Stimulated activated CD4-positive, alpha-beta T cell treated with anti-CD3 and anti-CD28 coated beads, TNF-alpha, amount 100 ng/mL, for 24 hours (primary cell): Measurements from ENCODE around the gene STARD13.

Experiments
- DNase-seq, 3 experiments: peaks; one replicate each; pipeline ENCODE4 v3.0.0-alpha.2; 2020; ENCODE audit warnings: low read depth in 3 of 3

Gene STARD13, protein sequence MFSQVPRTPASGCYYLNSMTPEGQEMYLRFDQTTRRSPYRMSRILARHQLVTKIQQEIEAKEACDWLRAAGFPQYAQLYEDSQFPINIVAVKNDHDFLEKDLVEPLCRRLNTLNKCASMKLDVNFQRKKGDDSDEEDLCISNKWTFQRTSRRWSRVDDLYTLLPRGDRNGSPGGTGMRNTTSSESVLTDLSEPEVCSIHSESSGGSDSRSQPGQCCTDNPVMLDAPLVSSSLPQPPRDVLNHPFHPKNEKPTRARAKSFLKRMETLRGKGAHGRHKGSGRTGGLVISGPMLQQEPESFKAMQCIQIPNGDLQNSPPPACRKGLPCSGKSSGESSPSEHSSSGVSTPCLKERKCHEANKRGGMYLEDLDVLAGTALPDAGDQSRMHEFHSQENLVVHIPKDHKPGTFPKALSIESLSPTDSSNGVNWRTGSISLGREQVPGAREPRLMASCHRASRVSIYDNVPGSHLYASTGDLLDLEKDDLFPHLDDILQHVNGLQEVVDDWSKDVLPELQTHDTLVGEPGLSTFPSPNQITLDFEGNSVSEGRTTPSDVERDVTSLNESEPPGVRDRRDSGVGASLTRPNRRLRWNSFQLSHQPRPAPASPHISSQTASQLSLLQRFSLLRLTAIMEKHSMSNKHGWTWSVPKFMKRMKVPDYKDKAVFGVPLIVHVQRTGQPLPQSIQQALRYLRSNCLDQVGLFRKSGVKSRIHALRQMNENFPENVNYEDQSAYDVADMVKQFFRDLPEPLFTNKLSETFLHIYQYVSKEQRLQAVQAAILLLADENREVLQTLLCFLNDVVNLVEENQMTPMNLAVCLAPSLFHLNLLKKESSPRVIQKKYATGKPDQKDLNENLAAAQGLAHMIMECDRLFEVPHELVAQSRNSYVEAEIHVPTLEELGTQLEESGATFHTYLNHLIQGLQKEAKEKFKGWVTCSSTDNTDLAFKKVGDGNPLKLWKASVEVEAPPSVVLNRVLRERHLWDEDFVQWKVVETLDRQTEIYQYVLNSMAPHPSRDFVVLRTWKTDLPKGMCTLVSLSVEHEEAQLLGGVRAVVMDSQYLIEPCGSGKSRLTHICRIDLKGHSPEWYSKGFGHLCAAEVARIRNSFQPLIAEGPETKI

DNA sequence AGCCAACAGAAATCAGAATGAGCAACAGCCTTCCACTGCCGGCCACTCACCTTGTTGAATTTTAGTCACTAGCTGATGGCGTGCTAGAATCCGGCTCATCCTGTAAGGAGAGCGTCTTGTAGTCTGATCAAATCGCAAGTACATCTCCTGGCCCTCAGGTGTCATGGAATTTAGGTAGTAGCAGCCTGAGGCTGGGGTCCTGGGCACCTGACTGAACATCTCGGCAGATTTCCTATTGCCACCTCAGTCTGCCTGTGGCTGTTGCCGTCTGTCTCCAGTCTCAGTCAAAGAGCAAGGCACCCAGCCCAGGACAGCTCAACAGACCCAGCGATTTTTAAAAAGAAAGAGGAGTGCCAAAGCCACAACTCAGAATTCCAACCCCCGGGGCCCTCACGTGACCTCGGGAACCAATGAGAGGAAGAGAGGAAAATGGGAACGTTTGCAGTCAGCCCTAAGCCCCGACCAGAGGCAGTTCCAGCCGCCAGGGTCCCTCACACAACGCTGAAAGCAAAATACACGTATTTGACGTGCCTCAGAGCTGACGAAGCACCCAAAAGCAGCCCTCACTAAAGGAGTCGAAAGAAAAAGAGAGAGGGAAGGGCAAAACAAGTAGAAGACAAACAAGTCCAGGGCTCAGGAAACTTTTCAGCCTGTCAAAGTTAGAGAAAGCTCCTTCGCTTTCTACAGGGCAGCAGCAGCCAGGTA is at the start of gene STARD13:
Gene STARD13, minus strand, starts transcription at position 336 of the 705 bp plus-strand sequence. Its CDS starts 117 bp downstream, at position 219.
- peak in 1 of 3 experiments; percentile 9 for DNase-seq

DNA sequence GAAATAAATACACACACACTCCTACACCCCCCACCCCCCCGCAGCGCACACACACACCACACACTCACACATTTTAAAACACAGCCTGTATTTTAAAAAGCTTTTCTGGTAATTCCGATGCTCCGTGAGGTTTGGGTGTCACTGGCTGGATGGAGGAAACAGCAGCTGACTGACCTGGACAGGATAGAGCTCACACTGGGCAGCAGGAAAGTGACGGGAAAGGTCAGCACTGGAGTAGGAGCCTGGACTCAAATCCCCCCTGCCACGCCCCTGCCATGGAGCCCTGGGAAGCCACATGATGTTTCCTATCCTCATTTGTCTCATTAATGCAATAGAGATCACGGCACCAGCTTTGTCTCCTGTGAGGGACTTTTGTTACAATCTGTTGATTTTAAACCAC is 49.3 kb upstream of the STARD13 start:
- DNase-seq: no peak

GRCh38 chr13:33331962-33332361 is 46.4 kb upstream of the STARD13 start:
- DNase-seq: no peak

- no peak for DNase-seq
Measured at GRCh38 chr13:33330483-33330882, 44.9 kb upstream of the STARD13 start.

DNA sequence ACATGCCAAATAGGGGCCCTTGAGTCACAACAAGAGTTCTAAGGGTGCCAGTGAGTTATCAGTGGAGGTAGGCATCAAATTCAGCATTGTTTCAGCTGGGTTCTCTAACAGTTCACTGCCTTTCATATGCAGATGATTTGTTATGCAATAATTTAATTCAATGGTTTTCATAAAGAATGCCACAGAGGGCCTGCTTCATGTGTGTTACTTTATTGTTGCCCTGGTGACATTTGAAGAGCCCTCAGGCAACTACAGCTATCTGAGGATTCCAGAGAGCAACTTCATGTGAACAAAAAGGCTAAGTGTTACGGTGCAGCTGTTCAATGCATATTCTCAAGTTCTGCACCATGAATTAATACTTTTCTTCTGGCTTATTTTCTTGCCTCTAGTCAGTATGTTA is 43.1 kb upstream of the STARD13 start:
- no peak for DNase-seq

- no peak for DNase-seq
Measured at GRCh38 chr13:33326723-33327122, 41.2 kb upstream of the STARD13 start.

DNA sequence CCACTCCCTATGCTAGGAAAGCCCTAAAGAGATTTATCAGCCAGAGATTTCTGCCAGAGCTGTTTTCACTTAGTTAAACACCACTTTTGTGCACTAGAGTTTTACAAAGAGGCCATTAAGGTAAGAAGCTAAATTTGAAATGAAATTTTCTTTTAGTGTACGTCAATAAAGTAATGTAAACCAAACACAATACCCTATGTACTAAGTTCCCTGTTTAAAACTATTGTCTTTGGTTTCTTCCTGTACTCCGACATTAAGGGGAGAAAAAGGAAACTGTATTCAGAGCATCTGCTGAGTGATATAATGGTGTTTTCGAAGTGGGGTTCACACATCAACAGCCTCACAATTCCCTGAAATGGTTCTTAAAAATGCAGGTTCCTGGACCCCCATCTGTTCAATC is 40.7 kb upstream of the STARD13 start:
- DNase-seq: no peak

GRCh38 chr13:33323801-33324510 is 38.4 kb upstream of the STARD13 start:
- no peak for DNase-seq

DNA sequence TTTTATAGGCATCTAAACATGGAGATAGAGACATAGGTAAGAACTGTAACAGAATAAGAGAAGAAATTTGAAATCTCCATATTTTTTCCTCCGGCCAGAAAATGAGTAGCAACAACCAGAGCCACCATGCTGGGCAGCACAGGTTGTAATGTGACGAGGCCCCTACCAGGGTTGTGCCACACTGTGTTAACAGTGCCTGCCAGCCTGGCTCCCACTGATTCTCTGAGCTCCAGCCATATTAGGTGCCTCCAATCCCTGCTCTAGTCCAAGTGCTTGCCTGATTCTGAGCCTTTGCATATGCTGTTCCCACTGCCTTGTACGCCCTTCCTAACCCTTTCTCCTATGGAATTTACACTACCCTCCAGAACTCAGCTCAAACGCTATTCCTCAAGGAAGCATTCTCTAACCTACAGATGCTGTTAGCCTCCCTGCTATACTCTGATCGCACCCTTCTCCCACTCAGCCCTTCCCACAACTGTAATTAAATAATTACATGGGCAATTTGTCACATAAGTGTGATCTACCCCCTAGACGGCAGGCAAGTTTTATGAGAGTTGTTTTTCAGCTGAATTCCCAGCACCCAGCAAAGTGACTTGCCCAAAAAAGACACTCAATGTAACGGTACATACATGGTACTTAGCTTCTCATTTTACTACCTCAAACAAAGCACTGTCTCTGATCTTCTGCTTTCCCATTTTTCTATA is 37.6 kb upstream of the STARD13 start:
- DNase-seq: no peak

DNA sequence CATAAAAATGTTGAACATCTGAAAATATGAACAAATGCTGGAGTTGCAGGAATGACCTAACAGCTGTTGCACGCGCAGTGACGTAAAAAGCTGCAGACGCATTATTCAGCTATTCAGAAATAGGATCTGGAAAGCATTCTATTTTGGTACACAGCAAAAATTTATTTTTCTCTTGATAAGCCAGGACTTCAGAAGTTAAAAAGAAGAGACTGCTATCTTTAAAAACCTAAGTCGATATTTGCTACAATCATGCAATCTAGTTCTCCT is 36.9 kb upstream of the STARD13 start:
- no peak for DNase-seq

GRCh38 chr13:33321686-33322542 is 36.4 kb upstream of the STARD13 start:
- DNase-seq: no peak

DNA sequence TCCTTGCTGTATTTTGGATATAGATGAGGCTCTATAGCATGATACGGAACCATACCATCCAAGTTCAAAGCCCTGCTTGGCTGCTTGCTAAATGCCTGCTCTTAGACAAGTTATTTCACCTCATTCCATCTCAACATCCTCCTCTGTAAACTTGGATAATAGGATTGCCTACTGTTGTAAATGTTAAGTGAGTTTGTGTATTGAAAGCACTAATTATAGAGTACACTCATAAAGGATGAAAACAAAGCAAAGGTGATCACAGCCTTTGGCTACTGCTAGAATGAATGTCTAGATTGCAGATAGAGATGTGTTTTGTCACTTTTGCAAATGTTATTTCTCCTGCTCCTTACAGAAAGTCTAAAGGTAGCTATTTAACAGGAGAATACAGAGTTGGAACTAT is 34.3 kb upstream of the STARD13 start:
- DNase-seq: no peak

DNA sequence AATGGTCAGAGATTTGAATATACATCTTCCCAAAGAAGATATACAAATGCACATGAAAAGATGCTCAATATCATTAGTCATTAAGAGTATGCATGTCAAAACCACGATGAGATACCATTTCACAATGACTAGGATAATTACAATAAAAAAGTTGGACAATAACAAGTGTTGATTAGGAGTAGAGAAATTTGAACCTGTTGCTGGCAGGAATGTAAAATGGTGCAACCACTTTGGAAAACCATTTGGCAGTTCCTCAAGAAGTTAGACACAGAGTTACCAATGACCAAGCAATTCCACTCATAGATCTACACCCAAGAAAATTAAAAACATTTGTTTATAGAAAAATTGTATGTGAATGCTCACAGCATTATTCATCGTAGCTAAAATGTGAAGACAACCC is 33.2 kb upstream of the STARD13 start:
- DNase-seq: no peak

- no peak for DNase-seq
Measured at GRCh38 chr13:33318037-33318436, 32.5 kb upstream of the STARD13 start.

DNA sequence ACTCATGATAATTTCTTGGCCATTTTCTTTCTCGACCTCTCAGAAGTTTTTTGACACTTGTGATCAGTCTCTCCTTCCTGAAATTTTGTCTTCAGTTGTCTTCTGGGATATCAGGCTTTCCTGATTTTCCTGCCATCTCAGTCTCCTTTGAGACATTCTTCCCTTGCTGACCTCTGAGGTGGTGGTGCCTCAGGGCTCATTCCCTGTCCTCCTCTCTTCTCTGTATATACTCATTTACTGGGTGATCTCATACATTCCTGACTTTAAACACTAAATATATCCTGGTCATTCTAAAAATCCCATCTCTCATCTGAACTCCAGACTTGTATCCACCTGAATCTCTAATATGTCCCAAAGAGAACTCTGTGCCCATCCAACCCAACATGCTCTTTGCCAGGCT is 31.3 kb upstream of the STARD13 start:
- no peak for DNase-seq

DNA sequence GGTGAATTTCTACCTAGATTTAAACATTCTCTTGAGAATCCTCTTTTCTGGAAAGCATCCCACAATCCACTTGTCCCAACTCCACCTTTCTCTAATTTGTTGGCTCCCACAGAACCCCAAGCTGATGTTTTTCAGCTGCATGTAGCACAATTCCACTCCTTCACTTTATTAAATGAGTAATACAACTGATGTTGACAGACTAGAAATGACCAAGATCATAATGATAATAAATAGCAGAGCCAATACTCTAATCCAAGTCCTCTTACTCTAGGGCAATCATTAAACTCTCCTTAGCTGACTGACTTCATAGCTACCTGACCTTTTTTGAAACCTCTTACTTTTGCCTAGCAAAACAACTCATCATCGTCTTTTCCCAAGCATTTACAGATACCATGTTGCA is 27.9 kb upstream of the STARD13 start:
- DNase-seq: no peak

- no peak for DNase-seq
Measured at GRCh38 chr13:33312861-33313212, 27.3 kb upstream of the STARD13 start.

GRCh38 chr13:33312150-33312860 is 26.8 kb upstream of the STARD13 start:
- DNase-seq: no peak

- no peak for DNase-seq
Measured at GRCh38 chr13:33311040-33311439, 25.5 kb upstream of the STARD13 start.
